ENCODE results near the gene IMPG1.

- TF ChIP-seq POLR2A (IDR thresholded peaks at IDR 0.05) (no peak), EP300 (IDR thresholded peaks at IDR 0.05) (no peak)
- TF ChIP-seq, protein P1, sequence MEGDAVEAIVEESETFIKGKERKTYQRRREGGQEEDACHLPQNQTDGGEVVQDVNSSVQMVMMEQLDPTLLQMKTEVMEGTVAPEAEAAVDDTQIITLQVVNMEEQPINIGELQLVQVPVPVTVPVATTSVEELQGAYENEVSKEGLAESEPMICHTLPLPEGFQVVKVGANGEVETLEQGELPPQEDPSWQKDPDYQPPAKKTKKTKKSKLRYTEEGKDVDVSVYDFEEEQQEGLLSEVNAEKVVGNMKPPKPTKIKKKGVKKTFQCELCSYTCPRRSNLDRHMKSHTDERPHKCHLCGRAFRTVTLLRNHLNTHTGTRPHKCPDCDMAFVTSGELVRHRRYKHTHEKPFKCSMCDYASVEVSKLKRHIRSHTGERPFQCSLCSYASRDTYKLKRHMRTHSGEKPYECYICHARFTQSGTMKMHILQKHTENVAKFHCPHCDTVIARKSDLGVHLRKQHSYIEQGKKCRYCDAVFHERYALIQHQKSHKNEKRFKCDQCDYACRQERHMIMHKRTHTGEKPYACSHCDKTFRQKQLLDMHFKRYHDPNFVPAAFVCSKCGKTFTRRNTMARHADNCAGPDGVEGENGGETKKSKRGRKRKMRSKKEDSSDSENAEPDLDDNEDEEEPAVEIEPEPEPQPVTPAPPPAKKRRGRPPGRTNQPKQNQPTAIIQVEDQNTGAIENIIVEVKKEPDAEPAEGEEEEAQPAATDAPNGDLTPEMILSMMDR (IDR thresholded peaks at IDR 0.05) = no peak
These were observed 104.3 kb downstream of the IMPG1 start for GRCh38 chr6:75968143-75968542.
